Fibroblast of skin of abdomen (primary cell): ENCODE data around the gene GOLGA6L6. TPM values are rescaled to one million over a fixed set of nuclear protein-coding genes. Genes with fewer than 3 reads are reported as not detected.
"Not testable (repeated sequence)": the region's sequence is repeated elsewhere in the genome, so short reads cannot be mapped to it uniquely, and the experiment has no call there.

Experiments used
- DNase-seq: peaks from one replicate; pipeline ENCODE4 v3.0.0-alpha.2; 2013
- polyA plus RNA-seq, 2 experiments: library from polyadenylated mRNA; unstranded; fragments of 120-200 nt; gene quantifications; one replicate each; pipeline ENCODE4 v1.2.1, GENCODE V29; 2013; ENCODE audit not compliant: insufficient read length in 2 of 2

The GOLGA6L6 gene, protein sequence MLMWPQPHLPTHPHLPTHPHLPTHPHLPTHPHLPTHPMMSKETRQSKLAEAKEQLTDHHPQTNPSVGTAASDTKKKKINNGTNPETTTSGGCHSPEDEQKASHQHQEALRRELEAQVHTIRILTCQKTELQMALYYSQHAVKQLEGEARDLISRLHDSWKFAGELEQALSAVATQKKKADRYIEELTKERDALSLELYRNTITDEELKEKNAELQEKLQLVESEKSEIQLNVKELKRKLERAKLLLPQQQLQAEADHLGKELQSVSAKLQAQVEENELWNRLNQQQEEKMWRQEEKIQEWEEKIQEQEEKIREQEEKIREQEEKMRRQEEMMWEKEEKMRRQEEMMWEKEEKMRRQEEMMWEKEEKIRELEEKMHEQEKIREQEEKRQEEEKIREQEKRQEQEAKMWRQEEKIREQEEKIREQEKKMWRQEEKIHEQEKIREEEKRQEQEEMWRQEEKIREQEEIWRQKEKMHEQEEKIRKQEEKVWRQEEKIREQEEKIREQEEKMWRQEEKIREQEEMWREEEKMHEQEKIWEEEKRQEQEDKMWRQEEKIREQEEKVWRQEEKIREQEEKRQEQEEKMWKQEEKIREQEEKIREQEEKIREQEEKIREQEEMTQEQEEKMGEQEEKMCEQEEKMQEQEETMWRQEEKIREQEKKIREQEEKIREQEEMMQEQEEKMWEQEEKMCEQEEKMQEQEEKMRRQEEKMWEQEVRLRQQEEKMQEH
- polyA plus RNA-seq (2013, experiment 1 of 2; ENCODE audit: insufficient read length), result not detected
- not detected for polyA plus RNA-seq (2013, experiment 2 of 2; ENCODE audit: insufficient read length)

GRCh38 chr15:20541700-20542099 lies at the start of gene GOLGA6L6:
GOLGA6L6 (minus strand) TSS chr15:20541800; CDS start chr15:20541709, 91 bp downstream.
- DNase-seq, result not testable (repeated sequence)

DNA sequence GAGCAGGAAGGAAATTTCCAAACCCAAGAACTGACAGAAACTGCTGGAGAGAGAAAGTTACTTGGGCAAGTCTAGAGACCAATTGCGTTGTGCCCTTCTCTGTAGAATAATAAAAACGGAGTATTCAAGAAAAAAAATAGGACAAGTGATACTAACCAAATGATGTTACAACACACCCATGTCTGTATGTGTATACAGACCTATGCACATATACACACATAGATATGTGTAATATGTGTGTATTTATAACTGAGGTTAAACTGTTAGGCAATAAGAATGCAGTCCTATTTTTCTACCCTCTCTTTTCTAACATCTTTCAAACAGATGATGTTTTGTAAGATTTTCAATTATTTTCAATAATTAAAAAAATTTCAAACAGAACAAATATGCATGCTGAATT lies 48.5 kb upstream of the GOLGA6L6 start:
- DNase-seq, result not testable (repeated sequence)

DNA sequence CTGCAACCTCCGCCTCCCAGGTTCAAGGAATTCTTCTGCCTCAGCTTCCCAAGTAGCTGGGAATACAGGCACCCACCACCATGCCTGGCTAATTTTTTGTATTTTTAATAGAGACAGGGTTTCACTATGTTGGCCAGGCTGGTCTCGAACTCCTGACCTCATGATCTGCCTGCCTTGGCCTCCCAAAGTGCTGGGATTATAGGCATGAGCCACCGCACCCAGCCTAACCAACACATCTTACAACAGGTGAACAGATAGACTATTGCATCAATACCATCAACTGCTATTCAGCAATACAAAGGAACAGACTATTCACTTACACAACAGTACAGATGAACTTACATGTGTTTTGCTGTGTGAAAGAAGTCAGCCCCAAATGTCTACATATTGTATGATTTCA lies 45.2 kb upstream of the GOLGA6L6 start:
- DNase-seq, result not testable (repeated sequence)

DNA sequence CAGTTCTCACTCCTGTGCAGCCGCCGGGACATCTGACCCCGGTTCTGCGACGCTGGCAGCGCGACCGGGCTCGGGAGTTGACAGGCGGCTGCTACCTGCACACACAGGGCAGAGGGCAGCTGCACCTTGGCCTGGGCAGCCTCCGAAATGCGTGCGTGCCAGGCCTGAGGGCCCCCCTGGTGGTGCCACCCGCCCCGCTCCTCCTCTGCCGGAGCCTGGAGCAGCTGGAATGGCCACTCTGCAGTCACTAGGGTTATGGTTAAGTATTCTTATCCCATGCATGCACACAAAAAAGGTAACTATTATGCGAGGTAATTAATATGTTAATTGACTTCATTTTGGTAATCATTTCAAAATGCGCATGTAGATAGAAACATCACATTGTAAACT lies 41.1 kb upstream of the GOLGA6L6 start:
- not testable (repeated sequence) for DNase-seq

- not testable (repeated sequence) for DNase-seq
Observed at GRCh38 chr15:20582109-20582725, 40.6 kb upstream of the GOLGA6L6 start.

GRCh38 chr15:20581261-20582108 lies 39.9 kb upstream of the GOLGA6L6 start:
- not testable (repeated sequence) for DNase-seq

DNA sequence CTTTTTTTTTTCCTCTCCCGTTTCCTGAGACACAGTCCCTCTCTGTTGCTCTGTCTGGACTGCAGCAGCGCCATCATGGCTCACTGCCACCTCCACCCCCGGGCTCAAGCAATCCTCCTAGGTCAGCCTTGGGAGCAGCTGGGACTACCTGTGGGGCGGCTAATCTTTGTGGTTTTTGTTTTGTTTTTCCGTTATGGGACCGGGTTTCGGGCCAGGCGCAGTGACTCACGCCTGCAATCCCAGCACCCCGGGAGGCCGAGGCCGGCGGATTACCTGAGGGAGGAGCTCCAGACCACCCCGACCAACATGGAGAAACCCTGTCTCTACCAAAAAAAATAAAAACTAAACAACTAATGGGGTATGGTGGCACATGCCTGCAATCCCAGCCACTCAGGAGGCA lies 38.1 kb upstream of the GOLGA6L6 start:
- DNase-seq, result not testable (repeated sequence)

- not testable (repeated sequence) for DNase-seq
Observed at GRCh38 chr15:20551289-20551688, 9.7 kb upstream of the GOLGA6L6 start.

DNA sequence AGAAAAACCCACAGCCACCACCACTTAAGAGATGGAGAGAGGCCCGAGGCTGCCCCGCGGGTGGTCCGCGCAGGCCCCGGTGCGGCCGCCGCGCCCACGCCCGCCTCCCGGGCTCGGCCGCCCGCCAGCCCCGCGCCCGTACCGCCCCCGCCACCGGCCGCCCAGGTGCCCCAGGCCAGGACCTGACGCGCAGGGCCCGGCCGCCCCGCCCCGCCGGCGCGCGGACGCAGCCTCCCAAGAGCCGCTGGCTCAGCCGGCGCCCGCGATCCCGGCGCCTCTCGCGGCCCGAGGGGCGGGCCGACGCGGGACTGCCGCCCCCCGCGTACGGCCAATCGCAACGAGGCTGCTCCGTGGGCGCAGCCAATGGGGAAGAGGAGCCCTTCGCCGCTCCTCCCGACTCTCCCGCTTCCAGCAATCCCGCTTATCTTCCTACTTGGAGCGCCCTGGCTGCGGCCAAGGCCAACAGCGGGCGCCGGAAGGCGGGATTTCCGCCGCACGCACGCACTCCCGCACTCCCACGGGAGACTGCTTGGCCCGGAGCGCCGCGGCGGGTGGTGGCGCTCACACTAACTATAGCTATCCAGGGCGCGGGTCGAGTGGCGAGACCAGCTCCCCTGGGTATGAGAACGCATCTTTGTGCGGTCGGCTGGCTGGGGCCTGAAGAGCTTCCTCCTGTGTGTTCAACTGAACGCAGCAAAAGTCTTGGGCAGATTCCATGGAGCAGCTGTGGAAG lies 35.5 kb downstream of the GOLGA6L6 start:
- DNase-seq, result not testable (repeated sequence)

GRCh38 chr15:20502839-20503238 lies 38.8 kb downstream of the GOLGA6L6 start:
- not testable (repeated sequence) for DNase-seq

GRCh38 chr15:20501512-20502222 lies 39.9 kb downstream of the GOLGA6L6 start:
- not testable (repeated sequence) for DNase-seq

DNA sequence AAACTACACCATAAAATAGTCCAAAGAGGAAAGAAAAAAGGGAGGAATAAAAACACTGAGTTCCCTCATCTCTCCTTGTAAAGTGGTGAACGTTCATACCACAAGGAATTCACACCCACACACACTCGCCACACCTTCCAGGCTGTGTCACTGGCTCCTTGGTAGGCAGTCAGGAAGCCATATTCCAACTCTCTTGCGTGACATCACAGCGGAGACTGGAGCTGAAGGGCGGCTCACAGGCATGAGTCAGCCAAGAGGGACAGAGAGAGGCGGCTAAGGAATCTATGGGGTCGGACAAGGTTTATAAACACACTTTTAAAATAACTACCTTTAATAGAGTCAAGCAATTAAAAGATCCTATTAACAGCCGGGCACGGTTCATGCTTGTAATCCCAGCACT lies 43.8 kb downstream of the GOLGA6L6 start:
- not testable (repeated sequence) for DNase-seq

- DNase-seq, result not testable (repeated sequence)
Observed at GRCh38 chr15:20493035-20493434, 48.6 kb downstream of the GOLGA6L6 start.

DNA sequence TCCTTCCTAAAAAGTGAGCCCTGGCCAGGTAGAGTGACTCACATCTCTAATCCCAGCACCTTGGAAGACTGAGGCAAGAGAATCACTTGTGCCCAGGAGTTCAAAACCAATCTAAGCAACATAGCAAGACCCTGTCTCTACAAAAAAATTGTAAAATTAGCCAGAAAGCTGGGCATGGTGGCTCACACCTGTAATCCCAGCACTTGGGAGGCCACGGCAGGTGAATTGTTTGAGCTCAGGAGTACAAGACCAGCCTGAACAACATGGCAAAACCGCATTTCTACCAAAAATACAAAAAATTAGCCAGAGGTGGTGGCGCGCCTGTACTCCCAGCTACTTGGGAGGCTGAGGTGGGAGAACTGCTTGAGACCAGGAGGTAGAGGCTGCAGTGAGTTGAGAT lies 49.0 kb downstream of the GOLGA6L6 start:
- DNase-seq, result not testable (repeated sequence)

DNA sequence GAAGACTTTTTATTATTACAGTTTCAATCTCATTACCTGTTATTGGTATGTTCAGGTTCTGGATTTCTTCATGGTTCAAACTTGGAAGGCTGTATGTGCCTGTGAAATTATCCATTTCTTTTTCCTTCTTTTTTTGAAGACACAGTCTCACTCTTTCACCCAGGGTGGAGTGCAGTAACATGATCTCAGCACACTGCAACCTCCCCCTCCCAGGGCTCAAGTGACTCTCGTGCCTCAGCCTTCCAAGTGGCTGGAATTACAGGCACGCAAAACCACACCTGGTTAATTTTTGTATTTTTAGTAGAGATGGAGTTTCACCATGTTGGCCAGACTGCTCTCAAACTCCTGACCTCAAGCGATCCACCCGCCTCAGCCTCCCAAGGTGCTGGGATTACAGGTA lies 52.3 kb downstream of the GOLGA6L6 start:
- not testable (repeated sequence) for DNase-seq
